A673 (cell line): ENCODE measurements around the gene MTR. TPM values are rescaled to one million over a fixed set of nuclear protein-coding genes. Genes with fewer than 3 reads are reported as not detected.

ENCODE experiments used
- BruUV-seq: library from RNA; stranded (reverse); fragments of 400-500 nt; replicated peaks from 2 replicates; lab custom pipeline; 2021; lab: Mats Ljungman, UMichigan
- CTCF ChIA-PET: fragments of 300-600 bp; sonication (Branson Sonifier 250); formaldehyde crosslinking; loops from one replicate; lab custom pipeline; 2022; ENCODE audit warnings: antibody characterized with exemption; lab: Charles Lee
- POLR2A ChIA-PET: fragments of 300-600 bp; sonication (Branson Sonifier 250); formaldehyde crosslinking; loops from one replicate; lab custom pipeline; 2022; ENCODE audit warnings: antibody characterized with exemption; ENCODE audit not compliant: low non-redundant PET; lab: Charles Lee
- DNase-seq: peaks from one replicate; pipeline ENCODE4 v3.0.0-alpha.2; 2015; ENCODE audit warnings: low spot score
- H3K27ac ChIP-seq: fragments of 200-600 bp; sonication (generic); 2 replicates; pipeline ENCODE4 v1.5.1; 2016; ENCODE audit warnings: mixed run types, low read depth, mild to moderate bottlenecking, mixed read lengths, antibody characterized with exemption, low read length; ENCODE audit not compliant: poor library complexity, severe bottlenecking
- H3K27me3 ChIP-seq: fragments of 200-600 bp; sonication (generic); replicated peaks from 2 replicates; pipeline ENCODE4 v1.6.1; 2017; ENCODE audit warnings: mixed run types, low read depth, mild to moderate bottlenecking, mixed read lengths, antibody characterized with exemption, low read length; ENCODE audit not compliant: insufficient read depth, poor library complexity
- H3K36me3 ChIP-seq: fragments of 200-600 bp; sonication (generic); 2 replicates; pipeline ENCODE4 v1.6.1; 2016; ENCODE audit warnings: mixed run types, mild to moderate bottlenecking, mixed read lengths, antibody characterized with exemption, low read length; ENCODE audit not compliant: insufficient read depth, poor library complexity, severe bottlenecking
- H3K4me1 ChIP-seq: fragments of 200-600 bp; sonication (generic); 2 replicates; pipeline ENCODE4 v1.6.1; 2017; ENCODE audit warnings: mixed run types, mild to moderate bottlenecking, mixed read lengths, antibody characterized with exemption, low read length; ENCODE audit not compliant: insufficient read depth, poor library complexity, severe bottlenecking
- H3K4me3 ChIP-seq: fragments of 200-600 bp; sonication (generic); 2 replicates; pipeline ENCODE4 v1.5.1; 2016; ENCODE audit warnings: low read depth, mixed run types, mild to moderate bottlenecking, mixed read lengths, low read length; ENCODE audit not compliant: poor library complexity, severe bottlenecking
- H3K9me3 ChIP-seq: fragments of 200-600 bp; sonication (generic); 2 replicates; pipeline ENCODE4 v1.6.1; 2016; ENCODE audit warnings: mixed run types, low read depth, mild to moderate bottlenecking, mixed read lengths, antibody characterized with exemption, low read length; ENCODE audit not compliant: poor library complexity, severe bottlenecking
- EZH2 ChIP-seq: fragments of 200-600 bp; sonication (generic); IDR thresholded peaks from 2 replicates; pipeline ENCODE4 v1.6.1; 2017; ENCODE audit warnings: borderline replicate concordance, low read depth, mild to moderate bottlenecking, mixed read lengths, antibody characterized with exemption, low read length; ENCODE audit not compliant: poor library complexity, severe bottlenecking
- intact Hi-C: fragments of 100-400 bp; cut with micrococcal nuclease; formaldehyde crosslinking; loops from one replicate; pipeline ENCODE4 v1.10.0; 2022; ENCODE audit not compliant: unreplicated experiment
- total RNA-seq: library from RNA; stranded (reverse); gene quantifications from 2 replicates; pipeline ENCODE4 v1.2.3, GENCODE V29; 2021
- TF ChIP-seq, protein P1 (sequence below): fragments of 300-800, 200-600 bp; sonication (generic); conservative IDR thresholded peaks from 2 replicates; pipeline ENCODE4 v1.5.1; 2017; ENCODE audit warnings: low read depth, mild to moderate bottlenecking, antibody characterized with exemption, low read length, moderate library complexity, mixed read lengths

Gene MTR
- total RNA-seq, 1 experiment from 2014 or later, result 36.0 TPM

DNA sequence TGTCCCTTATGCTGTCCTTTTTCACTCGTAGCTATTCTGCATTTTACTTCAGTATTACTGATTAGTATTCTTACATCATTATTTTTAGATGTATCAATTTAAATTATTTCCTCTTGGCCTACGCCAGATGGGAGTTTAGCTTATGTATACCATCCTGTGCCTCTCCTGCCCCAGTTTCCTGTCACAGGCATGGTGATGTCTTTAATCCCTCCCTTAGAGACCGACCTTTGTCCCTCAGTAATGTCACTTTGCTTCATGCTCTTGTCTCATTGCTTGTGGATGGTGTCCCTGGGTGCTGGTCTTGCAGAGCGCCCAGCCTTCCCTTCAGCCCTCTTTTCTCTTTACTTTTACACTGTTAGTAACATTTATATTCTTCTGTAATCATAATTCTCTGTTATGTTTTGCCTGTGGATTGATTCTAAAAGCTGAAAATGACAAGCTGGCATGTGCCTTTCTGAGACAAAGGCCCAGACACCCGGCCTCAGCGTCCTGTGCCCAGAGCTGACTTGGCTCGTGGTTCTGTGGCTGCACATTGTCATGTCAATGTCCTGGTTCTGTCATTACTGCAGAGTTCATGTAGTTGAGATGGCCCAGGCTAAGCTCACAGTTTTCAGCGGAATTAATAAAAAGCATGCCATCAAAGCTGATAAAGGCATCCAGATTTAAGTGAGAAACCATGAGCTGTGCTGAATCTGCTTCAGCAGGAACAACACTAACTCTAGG lies 100.7 kb downstream of the MTR start:
- Histone ChIP-seq H3K27me3 (no peaks in the 10 kb centered on the region), H3K4me1 (no peaks in the 10 kb centered on the region), H3K36me3 (no peaks in the 10 kb centered on the region), H3K4me3 (no peak overlapping the region), H3K27ac (no peak overlapping the region), H3K9me3 (no peaks in the 10 kb centered on the region)
- no peak for DNase-seq
- CTCF ChIA-PET, result no interaction called here
- no TSS peak for BruUV-seq
- intact Hi-C loops, result no loop called here
- TF ChIP-seq, protein P1, sequence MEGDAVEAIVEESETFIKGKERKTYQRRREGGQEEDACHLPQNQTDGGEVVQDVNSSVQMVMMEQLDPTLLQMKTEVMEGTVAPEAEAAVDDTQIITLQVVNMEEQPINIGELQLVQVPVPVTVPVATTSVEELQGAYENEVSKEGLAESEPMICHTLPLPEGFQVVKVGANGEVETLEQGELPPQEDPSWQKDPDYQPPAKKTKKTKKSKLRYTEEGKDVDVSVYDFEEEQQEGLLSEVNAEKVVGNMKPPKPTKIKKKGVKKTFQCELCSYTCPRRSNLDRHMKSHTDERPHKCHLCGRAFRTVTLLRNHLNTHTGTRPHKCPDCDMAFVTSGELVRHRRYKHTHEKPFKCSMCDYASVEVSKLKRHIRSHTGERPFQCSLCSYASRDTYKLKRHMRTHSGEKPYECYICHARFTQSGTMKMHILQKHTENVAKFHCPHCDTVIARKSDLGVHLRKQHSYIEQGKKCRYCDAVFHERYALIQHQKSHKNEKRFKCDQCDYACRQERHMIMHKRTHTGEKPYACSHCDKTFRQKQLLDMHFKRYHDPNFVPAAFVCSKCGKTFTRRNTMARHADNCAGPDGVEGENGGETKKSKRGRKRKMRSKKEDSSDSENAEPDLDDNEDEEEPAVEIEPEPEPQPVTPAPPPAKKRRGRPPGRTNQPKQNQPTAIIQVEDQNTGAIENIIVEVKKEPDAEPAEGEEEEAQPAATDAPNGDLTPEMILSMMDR, result no peak
- TF ChIP-seq EZH2, result no peak
- POLR2A ChIA-PET, result no interaction called here

DNA sequence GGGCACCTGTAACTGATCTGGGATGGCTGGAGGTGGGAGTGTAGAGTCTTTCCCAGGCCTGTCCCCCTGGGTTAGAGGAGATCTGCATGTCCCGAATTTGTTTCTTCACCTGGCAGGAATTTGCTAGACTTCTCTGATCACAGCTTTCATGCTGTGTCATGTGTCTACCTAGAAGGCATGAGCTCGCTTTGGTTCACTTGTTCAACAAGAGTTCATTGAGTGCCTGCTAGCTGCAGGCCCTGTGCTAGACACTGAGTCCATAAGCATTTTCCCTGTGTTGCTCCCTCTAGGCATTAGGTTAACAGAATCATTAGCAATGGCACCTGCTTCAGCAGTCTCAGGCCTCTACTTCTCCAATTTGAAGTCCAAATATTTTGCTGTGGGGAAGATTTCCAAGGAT lies 101.6 kb downstream of the MTR start:
- H3K36me3 ChIP-seq, result no peaks in the 10 kb centered on the region
- TF ChIP-seq EZH2, result no peak
- TF ChIP-seq, protein P1, result no peak
- no peak overlapping the region for H3K4me3 ChIP-seq
- no peak overlapping the region for H3K27ac ChIP-seq
- ChIA-PET CTCF (no interaction called here), POLR2A (no interaction called here)
- H3K27me3 ChIP-seq, result no peaks in the 10 kb centered on the region
- BruUV-seq, result no TSS peak
- no peaks in the 10 kb centered on the region for H3K4me1 ChIP-seq
- intact Hi-C loops, result no loop called here
- no peak for DNase-seq
- H3K9me3 ChIP-seq, result no peaks in the 10 kb centered on the region

DNA sequence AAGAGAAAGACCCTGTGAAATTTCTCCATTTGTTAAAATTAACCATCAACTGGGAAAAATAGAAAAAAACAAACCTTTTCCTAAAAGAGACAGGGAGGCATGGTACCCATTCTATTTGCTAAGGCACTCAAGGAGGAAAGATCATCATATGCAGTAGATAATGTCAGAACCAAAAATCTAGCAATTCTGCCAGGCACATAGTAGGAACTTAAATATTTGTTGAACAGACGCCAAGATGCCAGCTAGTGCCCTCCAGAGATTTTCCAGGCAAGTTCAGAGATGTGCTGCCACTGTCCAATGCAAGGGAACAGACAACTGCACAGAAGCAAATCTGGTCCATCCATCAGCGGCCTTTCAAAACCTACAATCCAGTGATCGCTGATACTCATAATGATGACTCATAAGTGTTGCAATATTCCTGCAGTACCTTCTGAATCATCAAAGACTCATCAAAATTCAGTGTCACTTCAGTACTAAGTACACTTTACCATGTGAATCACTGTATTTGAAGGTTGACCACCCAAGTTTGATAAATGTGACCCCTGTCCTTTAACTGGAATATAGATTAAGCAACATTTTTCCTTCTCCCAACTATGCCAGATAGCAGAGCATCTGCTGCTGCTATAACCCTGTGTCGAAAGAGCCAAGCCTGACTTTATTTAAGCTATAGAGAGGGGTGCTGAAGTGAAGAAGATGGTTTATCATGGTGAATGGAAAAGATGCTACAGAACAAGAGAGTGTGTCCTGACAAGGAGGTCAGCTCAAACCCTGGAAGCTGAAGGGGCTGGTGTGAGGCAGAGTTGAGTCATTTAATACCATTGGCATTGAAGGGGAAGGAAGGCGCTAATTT lies 110.0 kb downstream of the MTR start:
- Histone ChIP-seq H3K4me3 (no peak overlapping the region), H3K27ac (no peak overlapping the region), H3K9me3 (no peaks in the 10 kb centered on the region), H3K4me1 (no peaks in the 10 kb centered on the region), H3K36me3 (no peaks in the 10 kb centered on the region), H3K27me3 (no peaks in the 10 kb centered on the region)
- TF ChIP-seq EZH2, result no peak
- TF ChIP-seq, protein P1, result no peak
- intact Hi-C loops, result no loop called here
- ChIA-PET POLR2A (no interaction called here), CTCF (no interaction called here)
- BruUV-seq, result no TSS peak
- DNase-seq, result peak; percentile 21
